ENCODE data around the gene SELENOK.

SELENOK gene

GRCh38 chr3:53862241-53862640 lies 29.4 kb downstream of the SELENOK start:
- TF ChIP-seq, protein P1, sequence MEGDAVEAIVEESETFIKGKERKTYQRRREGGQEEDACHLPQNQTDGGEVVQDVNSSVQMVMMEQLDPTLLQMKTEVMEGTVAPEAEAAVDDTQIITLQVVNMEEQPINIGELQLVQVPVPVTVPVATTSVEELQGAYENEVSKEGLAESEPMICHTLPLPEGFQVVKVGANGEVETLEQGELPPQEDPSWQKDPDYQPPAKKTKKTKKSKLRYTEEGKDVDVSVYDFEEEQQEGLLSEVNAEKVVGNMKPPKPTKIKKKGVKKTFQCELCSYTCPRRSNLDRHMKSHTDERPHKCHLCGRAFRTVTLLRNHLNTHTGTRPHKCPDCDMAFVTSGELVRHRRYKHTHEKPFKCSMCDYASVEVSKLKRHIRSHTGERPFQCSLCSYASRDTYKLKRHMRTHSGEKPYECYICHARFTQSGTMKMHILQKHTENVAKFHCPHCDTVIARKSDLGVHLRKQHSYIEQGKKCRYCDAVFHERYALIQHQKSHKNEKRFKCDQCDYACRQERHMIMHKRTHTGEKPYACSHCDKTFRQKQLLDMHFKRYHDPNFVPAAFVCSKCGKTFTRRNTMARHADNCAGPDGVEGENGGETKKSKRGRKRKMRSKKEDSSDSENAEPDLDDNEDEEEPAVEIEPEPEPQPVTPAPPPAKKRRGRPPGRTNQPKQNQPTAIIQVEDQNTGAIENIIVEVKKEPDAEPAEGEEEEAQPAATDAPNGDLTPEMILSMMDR (IDR thresholded peaks at IDR 0.05; ENCODE audit: insufficient read depth, missing control alignments): no peak
- no peak for FAIRE-seq
- no peak for DNase-seq (ENCODE audit: insufficient read length, low spot score)

DNA sequence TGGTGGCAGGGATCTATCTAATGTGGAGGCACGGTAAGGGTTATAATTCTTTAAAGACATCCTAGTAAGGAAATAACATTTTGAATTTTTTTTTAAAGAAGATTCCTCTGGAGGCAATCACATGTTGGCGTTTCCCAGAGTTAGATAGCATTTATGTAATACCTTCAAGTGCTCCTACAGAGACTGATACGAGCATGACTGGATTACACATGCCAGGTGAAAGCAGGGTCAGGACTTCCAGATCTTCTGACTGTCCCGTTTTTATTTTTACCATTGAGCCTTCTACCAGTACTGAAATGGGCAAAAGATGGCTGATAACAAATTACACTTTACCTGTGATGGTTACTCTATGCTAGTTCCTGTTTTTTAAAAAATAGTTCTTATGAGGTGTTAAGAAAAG lies 31.5 kb downstream of the SELENOK start:
- FAIRE-seq: no peak
- TF ChIP-seq, protein P1 (IDR thresholded peaks at IDR 0.05; ENCODE audit: insufficient read depth, missing control alignments): no peak
- no peak for DNase-seq (ENCODE audit: insufficient read length, low spot score)

GRCh38 chr3:53859178-53859577 lies 32.5 kb downstream of the SELENOK start:
- DNase-seq (ENCODE audit: insufficient read length, low spot score): no peak
- TF ChIP-seq, protein P1 (IDR thresholded peaks at IDR 0.05; ENCODE audit: insufficient read depth, missing control alignments): no peak
- FAIRE-seq: no peak

DNA sequence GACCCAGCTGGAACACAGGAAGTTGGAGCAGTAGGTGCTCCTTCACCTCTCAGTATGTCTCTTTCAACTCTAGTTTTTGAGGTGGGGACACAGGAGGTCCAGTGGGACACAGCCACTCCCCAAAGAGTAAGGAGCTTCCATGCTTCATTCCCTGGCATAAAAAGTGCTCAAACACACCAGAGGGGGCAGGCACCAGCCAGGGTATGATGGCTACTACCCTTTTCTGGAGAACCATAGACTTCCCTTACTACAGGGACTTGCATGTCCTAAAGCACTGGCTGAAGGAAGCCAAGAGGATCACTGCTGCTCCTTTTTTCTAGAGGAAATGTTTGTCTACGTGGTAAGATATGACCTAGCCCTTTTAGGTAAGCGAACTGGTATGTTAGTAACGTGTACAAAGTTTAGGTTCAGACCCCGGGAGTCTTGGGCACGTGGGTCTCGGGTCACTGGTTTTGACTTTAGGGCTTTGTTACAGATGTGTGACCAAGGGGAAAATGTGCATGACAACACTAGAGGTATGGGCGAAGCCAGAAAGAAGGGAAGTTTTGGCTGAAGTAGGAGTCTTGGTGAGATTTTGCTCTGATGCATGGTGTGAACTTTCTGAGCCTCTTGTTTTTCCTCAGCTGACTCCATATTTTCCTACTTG lies 33.4 kb downstream of the SELENOK start:
- no peak for DNase-seq (ENCODE audit: insufficient read length, low spot score)
- FAIRE-seq: no peak
- TF ChIP-seq, protein P1 (IDR thresholded peaks at IDR 0.05; ENCODE audit: insufficient read depth, missing control alignments): no peak

DNA sequence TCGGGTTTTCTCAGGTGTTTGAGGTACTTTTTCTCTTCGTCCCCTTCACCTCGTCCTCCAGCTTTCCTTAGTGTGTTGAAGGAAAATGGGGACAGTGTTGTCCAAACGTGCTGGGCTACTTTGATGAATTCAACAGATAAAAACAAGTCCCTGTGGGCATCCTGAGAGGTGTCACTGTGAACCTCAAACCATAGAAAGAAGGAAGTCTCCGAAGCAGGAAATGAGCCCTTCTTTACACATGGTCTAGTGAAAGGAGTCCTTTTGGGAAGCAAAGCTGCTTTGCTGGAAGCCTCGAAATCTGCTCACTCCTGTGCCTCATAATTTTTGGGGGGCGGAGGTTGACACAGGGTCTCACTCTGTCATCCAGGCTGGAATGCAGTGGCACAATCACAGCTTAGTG lies 34.7 kb downstream of the SELENOK start:
- FAIRE-seq (no peak), DNase-seq (ENCODE audit: insufficient read length, low spot score) (no peak)
- TF ChIP-seq, protein P1 (IDR thresholded peaks at IDR 0.05; ENCODE audit: insufficient read depth, missing control alignments): no peak

DNA sequence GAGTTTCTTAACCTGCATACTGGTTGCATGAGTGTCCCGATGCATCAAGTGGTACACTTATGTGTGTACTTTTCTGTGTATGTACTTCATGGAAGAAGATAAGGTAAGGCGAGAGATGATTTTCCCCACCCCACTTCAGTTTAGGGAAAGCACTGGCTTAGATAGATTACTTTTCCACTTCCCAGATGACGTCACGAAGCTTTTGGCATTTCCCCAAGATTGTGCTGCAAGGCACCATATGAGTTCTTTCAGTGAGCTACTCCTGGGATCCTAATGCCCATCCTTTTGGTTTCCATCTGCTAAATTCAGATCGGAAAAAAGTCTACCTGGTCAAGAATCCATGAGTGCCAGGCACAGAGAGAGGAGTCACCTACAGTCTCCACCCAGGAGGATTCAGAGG lies 40.8 kb downstream of the SELENOK start:
- no peak for FAIRE-seq
- TF ChIP-seq, protein P1 (IDR thresholded peaks at IDR 0.05; ENCODE audit: insufficient read depth, missing control alignments): no peak
- no peak for DNase-seq (ENCODE audit: insufficient read length, low spot score)

DNA sequence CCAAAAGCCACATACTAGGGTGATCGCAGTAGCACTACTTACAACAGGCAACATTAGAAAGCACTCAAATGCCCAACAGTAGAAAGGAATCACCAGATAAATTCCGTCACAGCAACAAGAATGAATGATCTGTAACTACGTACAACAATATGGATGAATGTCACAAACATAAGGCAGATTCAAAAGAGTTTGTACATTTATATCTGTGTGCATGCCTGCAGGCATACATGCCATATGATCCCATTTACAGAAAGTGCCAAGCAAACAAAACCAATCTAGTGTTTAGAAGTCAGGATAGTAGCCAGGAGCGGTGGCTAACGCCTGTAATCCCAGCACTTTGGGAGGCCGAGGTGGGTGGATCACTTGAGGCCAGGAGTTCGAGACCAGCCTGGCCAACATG lies 41.7 kb downstream of the SELENOK start:
- FAIRE-seq: no peak
- TF ChIP-seq, protein P1 (IDR thresholded peaks at IDR 0.05; ENCODE audit: insufficient read depth, missing control alignments): no peak
- no peak for DNase-seq (ENCODE audit: insufficient read length, low spot score)
